Lower leg skin (tissue), 4 donors: Measurements from ENCODE around the gene NCAM1. TPM values are rescaled to one million over a fixed set of nuclear protein-coding genes. Genes with fewer than 3 reads are reported as not detected.

Source experiments
- DNase-seq, 2 donors: peaks; one replicate each; pipeline ENCODE4 v3.0.0-alpha.2; 2019; ENCODE audit warnings: low spot score in 2 of 2
- H3K4me3 ChIP-seq: fragments of 200-600 bp; sonication (generic); 2 replicates; pipeline ENCODE4 v1.5.1; 2017; ENCODE audit warnings: mild to moderate bottlenecking, low read depth; ENCODE audit not compliant: poor library complexity, severe bottlenecking
- POLR2A ChIP-seq, 2 donors: fragments of 450-650 bp; IDR thresholded peaks; one replicate each; pipeline ENCODE4 v1.6.1; 2016 to 2017; ENCODE audit warnings: antibody characterized with exemption in 2 of 2, mild to moderate bottlenecking in 1 of 2, moderate library complexity in 1 of 2
- WGBS, 2 donors: methylation state at CpG; one replicate each; pipeline ENCODE4 v1.1.5; 2018; 5-methylcytosine and 5-hydroxymethylcytosine counted together
- intact Hi-C: fragments of 100-400 bp; cut with DNase I; formaldehyde crosslinking; loops from one replicate; pipeline ENCODE4 v1.15.0; 2023; ENCODE audit warnings: low total_unique reads
- total RNA-seq, 4 donors: library from RNA; depleted of rRNA; stranded (reverse); fragments of >200 nt; gene quantifications; one replicate each; pipeline ENCODE4 v1.1.0, GENCODE V29; 2016
- TF ChIP-seq, protein P1 (sequence below), 3 donors: fragments of 450-650 bp; IDR thresholded peaks; one replicate each; pipeline ENCODE4 v1.5.1; 2016; ENCODE audit warnings: antibody characterized with exemption in 3 of 3, mild to moderate bottlenecking in 3 of 3, moderate library complexity in 2 of 3

NCAM1 gene
- total RNA-seq, 4 donors from 2014 or later = 1.7 to 7.1 (median 3.8) TPM

GRCh38 chr11:113141010-113141409, 179.8 kb downstream of the NCAM1 start:
- no peak overlapping the region for H3K4me3 ChIP-seq
- WGBS, 2 donors = 95 to 98% methylated on average over 5 of the region's 5 CpGs
- no peak for DNase-seq
- TF ChIP-seq, protein P1, sequence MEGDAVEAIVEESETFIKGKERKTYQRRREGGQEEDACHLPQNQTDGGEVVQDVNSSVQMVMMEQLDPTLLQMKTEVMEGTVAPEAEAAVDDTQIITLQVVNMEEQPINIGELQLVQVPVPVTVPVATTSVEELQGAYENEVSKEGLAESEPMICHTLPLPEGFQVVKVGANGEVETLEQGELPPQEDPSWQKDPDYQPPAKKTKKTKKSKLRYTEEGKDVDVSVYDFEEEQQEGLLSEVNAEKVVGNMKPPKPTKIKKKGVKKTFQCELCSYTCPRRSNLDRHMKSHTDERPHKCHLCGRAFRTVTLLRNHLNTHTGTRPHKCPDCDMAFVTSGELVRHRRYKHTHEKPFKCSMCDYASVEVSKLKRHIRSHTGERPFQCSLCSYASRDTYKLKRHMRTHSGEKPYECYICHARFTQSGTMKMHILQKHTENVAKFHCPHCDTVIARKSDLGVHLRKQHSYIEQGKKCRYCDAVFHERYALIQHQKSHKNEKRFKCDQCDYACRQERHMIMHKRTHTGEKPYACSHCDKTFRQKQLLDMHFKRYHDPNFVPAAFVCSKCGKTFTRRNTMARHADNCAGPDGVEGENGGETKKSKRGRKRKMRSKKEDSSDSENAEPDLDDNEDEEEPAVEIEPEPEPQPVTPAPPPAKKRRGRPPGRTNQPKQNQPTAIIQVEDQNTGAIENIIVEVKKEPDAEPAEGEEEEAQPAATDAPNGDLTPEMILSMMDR (IDR thresholded peaks at IDR 0.05) = no peak
- no peak for TF ChIP-seq POLR2A (IDR thresholded peaks at IDR 0.05)
- intact Hi-C loops = no loop called here

DNA sequence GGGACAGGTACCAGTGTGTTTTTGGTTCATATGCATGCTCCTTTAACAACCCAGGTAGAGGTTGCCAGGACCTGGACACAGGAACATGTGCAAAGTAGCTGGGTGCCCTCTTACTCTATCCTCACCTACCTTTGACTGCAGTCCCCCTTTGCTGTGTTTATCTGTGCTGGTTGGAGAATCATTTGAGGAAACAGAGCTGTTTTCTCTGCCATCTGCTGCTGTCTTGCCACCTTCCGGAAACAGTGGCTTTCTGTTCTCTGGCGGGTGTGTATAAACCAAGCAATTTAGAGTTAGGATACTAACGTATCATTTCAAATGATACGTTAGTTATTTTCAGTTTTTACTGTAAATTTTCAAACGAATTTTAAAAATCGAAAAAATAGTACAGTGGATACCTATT, 181.3 kb downstream of the NCAM1 start:
- intact Hi-C loops = no loop called here
- 90 to 93% methylated on average over 6 of the region's 6 CpGs for WGBS, 2 donors
- no peak for DNase-seq
- TF ChIP-seq, protein P1 (IDR thresholded peaks at IDR 0.05) = no peak
- TF ChIP-seq POLR2A (IDR thresholded peaks at IDR 0.05) = no peak
- H3K4me3 ChIP-seq = no peak overlapping the region

DNA sequence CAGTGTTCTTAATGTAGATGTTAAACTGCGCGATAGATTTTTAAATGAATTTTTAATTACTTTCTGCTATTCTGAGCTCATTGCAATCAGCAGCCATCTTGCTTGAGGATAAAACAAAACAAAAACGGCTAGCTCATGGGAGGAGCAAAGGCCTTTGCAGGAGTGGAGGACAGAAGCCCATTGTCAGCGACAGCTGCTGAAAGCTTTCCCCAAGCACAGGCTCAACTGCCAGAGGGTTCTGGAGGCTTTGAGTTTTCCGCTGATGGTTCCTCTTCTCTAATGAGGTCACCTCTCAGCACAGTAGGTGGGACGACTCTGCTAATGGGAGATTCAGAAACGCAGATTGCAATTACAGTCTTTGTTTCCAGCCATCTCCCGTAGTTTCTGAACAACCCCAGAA, 186.0 kb downstream of the NCAM1 start:
- 69% methylated on average over 8 of the region's 8 CpGs for WGBS, 2 donors
- intact Hi-C loops = no loop called here
- no peak overlapping the region for H3K4me3 ChIP-seq
- TF ChIP-seq POLR2A (IDR thresholded peaks at IDR 0.05) = no peak
- TF ChIP-seq, protein P1 (IDR thresholded peaks at IDR 0.05) = no peak
- no peak for DNase-seq

- DNase-seq = no peak
- 80 to 81% methylated on average over 9 of the region's 9 CpGs for WGBS, 2 donors
- H3K4me3 ChIP-seq = no peak overlapping the region
- TF ChIP-seq, protein P1 (IDR thresholded peaks at IDR 0.05) = no peak
- TF ChIP-seq POLR2A (IDR thresholded peaks at IDR 0.05) = no peak
- intact Hi-C loops = no loop called here
These were observed 186.9 kb downstream of the NCAM1 start for GRCh38 chr11:113148076-113148475.

- DNase-seq = no peak
- intact Hi-C loops = no loop called here
- TF ChIP-seq, protein P1 (IDR thresholded peaks at IDR 0.05) = no peak
- no peak for TF ChIP-seq POLR2A (IDR thresholded peaks at IDR 0.05)
- WGBS, 2 donors = 50 to 64% methylated on average over 1 of the region's 1 CpG
- H3K4me3 ChIP-seq = no peak overlapping the region
These were observed 187.4 kb downstream of the NCAM1 start for GRCh38 chr11:113148652-113149051.

GRCh38 chr11:113151521-113151920, 190.3 kb downstream of the NCAM1 start:
- no peak for DNase-seq
- TF ChIP-seq, protein P1 (IDR thresholded peaks at IDR 0.05) = no peak
- no peak for TF ChIP-seq POLR2A (IDR thresholded peaks at IDR 0.05)
- intact Hi-C loops = no loop called here

More at GRCh38 chr11:113151521-113151920, 190.3 kb downstream of the NCAM1 start:
- H3K4me3 ChIP-seq = no peak overlapping the region
- 93 to 100% methylated on average over 4 of the region's 4 CpGs for WGBS, 2 donors
